Measurements from ENCODE around the gene C1QTNF9. TPM values are rescaled to one million over a fixed set of nuclear protein-coding genes. Genes with fewer than 3 reads are reported as not detected.

Gene C1QTNF9
- total RNA-seq, 1 experiment from 2014 or later, result not detected

DNA sequence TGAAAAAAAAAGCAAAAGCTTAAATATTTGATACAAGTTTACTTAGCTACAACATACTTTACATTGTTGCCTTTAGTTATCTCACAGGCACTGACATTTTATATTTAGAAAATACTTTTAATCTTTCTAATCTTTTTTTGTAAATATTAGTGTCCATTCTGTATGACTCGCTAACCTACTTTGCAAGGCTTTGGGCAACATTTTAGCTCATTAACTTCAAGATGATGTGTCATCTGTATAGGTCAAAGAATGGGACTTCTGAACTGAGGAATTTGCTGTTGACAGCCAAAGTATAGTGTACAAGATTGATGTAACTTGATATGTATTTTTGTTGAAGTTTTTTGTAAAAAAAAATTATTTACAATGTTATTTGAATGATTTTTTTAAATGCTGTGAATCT lies 2.7 kb upstream of the C1QTNF9 start:
- TF ChIP-seq TCF7L2 (IDR thresholded peaks at IDR 0.05; ENCODE audit: low read depth, low read length) (no peak), SIN3A (IDR thresholded peaks at IDR 0.05; ENCODE audit: borderline replicate concordance, insufficient read depth, low read depth, low read length) (no peak), POLR2AphosphoS5 (IDR thresholded peaks at IDR 0.05; ENCODE audit: low read depth, low read length) (no peak)
- TF ChIP-seq, protein P1, sequence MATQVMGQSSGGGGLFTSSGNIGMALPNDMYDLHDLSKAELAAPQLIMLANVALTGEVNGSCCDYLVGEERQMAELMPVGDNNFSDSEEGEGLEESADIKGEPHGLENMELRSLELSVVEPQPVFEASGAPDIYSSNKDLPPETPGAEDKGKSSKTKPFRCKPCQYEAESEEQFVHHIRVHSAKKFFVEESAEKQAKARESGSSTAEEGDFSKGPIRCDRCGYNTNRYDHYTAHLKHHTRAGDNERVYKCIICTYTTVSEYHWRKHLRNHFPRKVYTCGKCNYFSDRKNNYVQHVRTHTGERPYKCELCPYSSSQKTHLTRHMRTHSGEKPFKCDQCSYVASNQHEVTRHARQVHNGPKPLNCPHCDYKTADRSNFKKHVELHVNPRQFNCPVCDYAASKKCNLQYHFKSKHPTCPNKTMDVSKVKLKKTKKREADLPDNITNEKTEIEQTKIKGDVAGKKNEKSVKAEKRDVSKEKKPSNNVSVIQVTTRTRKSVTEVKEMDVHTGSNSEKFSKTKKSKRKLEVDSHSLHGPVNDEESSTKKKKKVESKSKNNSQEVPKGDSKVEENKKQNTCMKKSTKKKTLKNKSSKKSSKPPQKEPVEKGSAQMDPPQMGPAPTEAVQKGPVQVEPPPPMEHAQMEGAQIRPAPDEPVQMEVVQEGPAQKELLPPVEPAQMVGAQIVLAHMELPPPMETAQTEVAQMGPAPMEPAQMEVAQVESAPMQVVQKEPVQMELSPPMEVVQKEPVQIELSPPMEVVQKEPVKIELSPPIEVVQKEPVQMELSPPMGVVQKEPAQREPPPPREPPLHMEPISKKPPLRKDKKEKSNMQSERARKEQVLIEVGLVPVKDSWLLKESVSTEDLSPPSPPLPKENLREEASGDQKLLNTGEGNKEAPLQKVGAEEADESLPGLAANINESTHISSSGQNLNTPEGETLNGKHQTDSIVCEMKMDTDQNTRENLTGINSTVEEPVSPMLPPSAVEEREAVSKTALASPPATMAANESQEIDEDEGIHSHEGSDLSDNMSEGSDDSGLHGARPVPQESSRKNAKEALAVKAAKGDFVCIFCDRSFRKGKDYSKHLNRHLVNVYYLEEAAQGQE (IDR thresholded peaks at IDR 0.05; ENCODE audit: insufficient read depth in 1 of 2, low read depth in 2 of 2, low read length in 1 of 2), result no peak
- TF ChIP-seq, protein P2, sequence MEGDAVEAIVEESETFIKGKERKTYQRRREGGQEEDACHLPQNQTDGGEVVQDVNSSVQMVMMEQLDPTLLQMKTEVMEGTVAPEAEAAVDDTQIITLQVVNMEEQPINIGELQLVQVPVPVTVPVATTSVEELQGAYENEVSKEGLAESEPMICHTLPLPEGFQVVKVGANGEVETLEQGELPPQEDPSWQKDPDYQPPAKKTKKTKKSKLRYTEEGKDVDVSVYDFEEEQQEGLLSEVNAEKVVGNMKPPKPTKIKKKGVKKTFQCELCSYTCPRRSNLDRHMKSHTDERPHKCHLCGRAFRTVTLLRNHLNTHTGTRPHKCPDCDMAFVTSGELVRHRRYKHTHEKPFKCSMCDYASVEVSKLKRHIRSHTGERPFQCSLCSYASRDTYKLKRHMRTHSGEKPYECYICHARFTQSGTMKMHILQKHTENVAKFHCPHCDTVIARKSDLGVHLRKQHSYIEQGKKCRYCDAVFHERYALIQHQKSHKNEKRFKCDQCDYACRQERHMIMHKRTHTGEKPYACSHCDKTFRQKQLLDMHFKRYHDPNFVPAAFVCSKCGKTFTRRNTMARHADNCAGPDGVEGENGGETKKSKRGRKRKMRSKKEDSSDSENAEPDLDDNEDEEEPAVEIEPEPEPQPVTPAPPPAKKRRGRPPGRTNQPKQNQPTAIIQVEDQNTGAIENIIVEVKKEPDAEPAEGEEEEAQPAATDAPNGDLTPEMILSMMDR (IDR thresholded peaks at IDR 0.05), result no peak
- Histone ChIP-seq H3K27me3 (ENCODE audit: control insufficient read depth, insufficient read depth, low read length) (no peaks in the 10 kb centered on the region), H3K9me3 (ENCODE audit: control insufficient read depth, insufficient read depth, low read depth, low read length) (no peaks in the 10 kb centered on the region), H3K36me3 (ENCODE audit: control insufficient read depth, insufficient read depth, low read length) (no peaks in the 10 kb centered on the region), H3K27ac (ENCODE audit: low read length) (no peak overlapping the region), H3K4me3 (ENCODE audit: low read depth in 2 of 2, low read length in 2 of 2) (no peak overlapping the region), H3K4me1 (ENCODE audit: control insufficient read depth, insufficient read depth, low read length) (no peaks in the 10 kb centered on the region)
- CTCF ChIA-PET, result no interaction called here
- in situ Hi-C loops (cut with HindIII; ENCODE audit: low pct_unique_long_range_greater_than_20kb, low sequenced_read_pairs) (no loop called here), intact Hi-C loops (cut with micrococcal nuclease; ENCODE audit: unreplicated experiment) (no loop called here)
- no peak for ATAC-seq
- POLR2A ChIA-PET, result no interaction called here
- BruUV-seq (replicated peaks), result no TSS peak
- DNase-seq (ENCODE audit: low read depth, low spot score), result no peak

DNA sequence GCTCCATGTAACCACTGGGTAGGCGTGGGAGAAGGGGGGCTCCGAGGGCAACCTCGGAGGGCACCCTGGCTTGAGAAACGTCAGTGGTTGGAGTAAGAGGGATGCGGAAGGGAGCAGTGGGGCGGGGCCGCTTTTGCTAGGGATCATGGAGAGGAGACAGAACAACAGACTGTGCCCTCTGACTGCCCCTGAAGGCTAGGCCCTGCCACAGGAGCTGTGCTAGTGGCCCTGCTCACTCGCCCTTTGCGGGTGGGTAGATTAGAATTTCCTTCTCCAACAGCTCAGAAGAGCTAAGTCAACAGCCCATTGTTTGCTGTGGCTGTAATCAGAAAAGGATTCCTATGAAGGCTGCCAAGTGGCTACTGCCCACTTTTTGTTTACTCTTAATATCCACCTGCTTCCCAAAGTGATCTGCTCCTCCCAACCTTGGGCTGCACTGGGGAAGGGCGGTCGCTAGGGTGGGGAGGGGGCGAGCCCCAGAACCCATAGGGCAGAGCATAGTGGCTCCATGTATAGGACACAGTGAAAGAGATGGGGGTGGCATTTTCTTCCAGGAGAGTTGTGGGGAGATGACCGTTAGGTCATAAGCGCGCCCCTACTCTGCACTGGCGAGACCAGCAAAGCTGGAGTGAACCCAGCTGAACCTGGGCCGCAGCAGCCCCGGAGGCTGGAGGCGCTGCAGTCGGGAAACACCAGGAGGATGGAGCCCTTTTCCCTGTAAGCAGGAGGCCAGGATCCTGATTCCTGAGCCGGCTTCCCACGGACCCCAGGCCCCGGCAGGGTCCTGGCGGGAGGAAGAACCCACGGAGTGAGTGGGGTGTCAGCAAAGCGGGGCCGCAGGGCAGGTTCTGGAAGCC lies 1.9 kb upstream of the C1QTNF9 start:
- BruUV-seq (replicated peaks), result no TSS peak
- DNase-seq (ENCODE audit: low read depth, low spot score), result no peak

More for the DNA sequence above, 1.9 kb upstream of the C1QTNF9 start:
- TF ChIP-seq, protein P1 (IDR thresholded peaks at IDR 0.05; ENCODE audit: insufficient read depth in 1 of 2, low read depth in 2 of 2, low read length in 1 of 2), result no peak
- no peak for TF ChIP-seq POLR2AphosphoS5 (IDR thresholded peaks at IDR 0.05; ENCODE audit: low read depth, low read length)
- TF ChIP-seq, protein P2 (IDR thresholded peaks at IDR 0.05), result no peak
- TF ChIP-seq SIN3A (IDR thresholded peaks at IDR 0.05; ENCODE audit: borderline replicate concordance, insufficient read depth, low read depth, low read length), result no peak
- TF ChIP-seq TCF7L2 (IDR thresholded peaks at IDR 0.05; ENCODE audit: low read depth, low read length), result no peak
- no peaks in the 10 kb centered on the region for H3K9me3 ChIP-seq (ENCODE audit: control insufficient read depth, insufficient read depth, low read depth, low read length)
- no peak overlapping the region for H3K27ac ChIP-seq (ENCODE audit: low read length)
- POLR2A ChIA-PET, result no interaction called here
- H3K27me3 ChIP-seq (ENCODE audit: control insufficient read depth, insufficient read depth, low read length), result no peaks in the 10 kb centered on the region
- ATAC-seq, result no peak
- intact Hi-C loops (cut with micrococcal nuclease; ENCODE audit: unreplicated experiment), result no loop called here
- CTCF ChIA-PET, result no interaction called here
- no peaks in the 10 kb centered on the region for H3K36me3 ChIP-seq (ENCODE audit: control insufficient read depth, insufficient read depth, low read length)
- H3K4me3 ChIP-seq (ENCODE audit: low read depth in 2 of 2, low read length in 2 of 2), result no peak overlapping the region
- in situ Hi-C loops (cut with HindIII; ENCODE audit: low pct_unique_long_range_greater_than_20kb, low sequenced_read_pairs), result no loop called here
- no peaks in the 10 kb centered on the region for H3K4me1 ChIP-seq (ENCODE audit: control insufficient read depth, insufficient read depth, low read length)

Data from Panc1 (cell line).